K562 (cell line): ENCODE data around the gene THAP4. TPM values are rescaled to one million over a fixed set of nuclear protein-coding genes. Genes with fewer than 3 reads are reported as not detected.

Experiments used
- ATAC-seq: fragments of 200-7000 bp; cut with Tn5 transposase; 3 replicates; pipeline ENCODE4 v1.9.1; 2020; ENCODE audit warnings: moderate library complexity
- BruUV-seq: library from RNA; stranded (reverse); fragments of 400-500 nt; replicated peaks from 2 replicates; lab custom pipeline; 2021; lab: Mats Ljungman, UMichigan
- CTCF ChIA-PET: fragments of 300-600 bp; formaldehyde crosslinking; extraction: SDS; loops from one replicate; lab custom pipeline; 2021; ENCODE audit warnings: low intra/inter-chr PET ratio; lab: Yijun Ruan, JAX
- POLR2A ChIA-PET: fragments of 300-600, 350-650 bp; sonication (Branson Sonifier 250); formaldehyde crosslinking; extraction: SDS; loops from one replicate; lab custom pipeline; 2021; ENCODE audit warnings: antibody characterized with exemption, inconsistent platforms; lab: Yijun Ruan, JAX
- DNase-seq, 4 experiments: peaks; one replicate each; pipeline versions ENCODE4 v3.0.0 to v3.0.0-alpha.2; 2011 to 2018; ENCODE audit warnings: low spot score in 3 of 4, mixed read lengths in 3 of 4; ENCODE audit errors: extremely low read depth in 1 of 4
- FAIRE-seq: peaks from 2 replicates; lab custom pipeline; 2011; peaks lifted over from hg19 to GRCh38; lab: Jason Lieb, UNC
- H2AFZ ChIP-seq: 2 replicates; pipeline ENCODE4 v1.6.0; 2011; ENCODE audit warnings: low read depth, low read length, control low read depth, inconsistent platforms
- H3K27ac ChIP-seq: fragments of 200-600 bp; 3 replicates; pipeline ENCODE4 v1.8.0; 2011; ENCODE audit warnings: low read depth, mild to moderate bottlenecking, control low read depth, inconsistent platforms, low read length, moderate library complexity, mixed read lengths; ENCODE audit errors: extremely low read depth
- H3K27me3 ChIP-seq, 2 experiments: fragments of 300-600 bp in 1 of 2; 2 replicates in 1 of 2; 3 replicates in 1 of 2; pipeline versions ENCODE4 v1.6.0 to v1.8.0; 2011; ENCODE audit warnings: inconsistent platforms in 2 of 2, low read length in 2 of 2, mild to moderate bottlenecking in 1 of 2, mixed read lengths in 1 of 2, moderate library complexity in 1 of 2; ENCODE audit not compliant: control insufficient read depth in 2 of 2, insufficient read depth in 2 of 2
- H3K36me3 ChIP-seq: fragments of 300-600 bp; 3 replicates; pipeline ENCODE4 v1.8.0; 2011; ENCODE audit warnings: mild to moderate bottlenecking, low read length, inconsistent platforms; ENCODE audit not compliant: control insufficient read depth, insufficient read depth
- H3K4me1 ChIP-seq, 2 experiments: fragments of 200-600 bp in 1 of 2; replicated peaks in 1 of 2; 2 replicates in 1 of 2; 3 replicates in 1 of 2; pipeline versions ENCODE4 v1.5.1 to v1.8.0; 2011; ENCODE audit warnings: inconsistent platforms in 2 of 2, low read length in 2 of 2, mild to moderate bottlenecking in 1 of 2, mixed read lengths in 1 of 2, moderate library complexity in 1 of 2; ENCODE audit not compliant: control insufficient read depth in 2 of 2, insufficient read depth in 2 of 2
- H3K4me2 ChIP-seq: 2 replicates; pipeline ENCODE4 v1.6.1; 2011; ENCODE audit warnings: low read length, control low read depth, inconsistent platforms, mixed read lengths; ENCODE audit not compliant: insufficient read depth
- H3K4me3 ChIP-seq: fragments of 200-600 bp; sonication (generic), shearing (Covaris generic); 2 replicates; pipeline ENCODE4 v1.5.1; 2016; ENCODE audit warnings: control low read depth, inconsistent platforms
- H3K79me2 ChIP-seq: fragments of 200-600 bp; 3 replicates; pipeline ENCODE4 v1.8.0; 2011; ENCODE audit warnings: low read length, inconsistent platforms; ENCODE audit not compliant: control insufficient read depth, insufficient read depth
- H3K9ac ChIP-seq, 2 experiments: 2 replicates each; pipeline versions ENCODE4 v1.6.0 to v1.6.1; 2011; ENCODE audit warnings: low read depth in 2 of 2, low read length in 2 of 2, control low read depth in 1 of 2, inconsistent platforms in 1 of 2, mild to moderate bottlenecking in 1 of 2, mixed read lengths in 1 of 2; ENCODE audit not compliant: insufficient read depth in 1 of 2
- H3K9me1 ChIP-seq: one replicate; pipeline ENCODE4 v1.6.0; 2011; ENCODE audit warnings: inconsistent platforms, mild to moderate bottlenecking, low read length, moderate library complexity; ENCODE audit not compliant: control insufficient read depth, insufficient read depth
- H3K9me3 ChIP-seq: replicated peaks from 2 replicates; pipeline ENCODE4 v1.5.1; 2011; ENCODE audit warnings: low read depth, low read length, inconsistent platforms; ENCODE audit not compliant: control insufficient read depth, insufficient read depth
- H4K20me1 ChIP-seq: replicated peaks from 2 replicates; pipeline ENCODE4 v1.6.1; 2011; ENCODE audit warnings: low read length, inconsistent platforms, mixed read lengths; ENCODE audit not compliant: control insufficient read depth, insufficient read depth
- DPF2 ChIP-seq: fragments of 450-650 bp; IDR thresholded peaks from 2 replicates; pipeline ENCODE4 v1.6.1; 2016
- SMARCC2 ChIP-seq: fragments of 450-650 bp; IDR thresholded peaks from 2 replicates; pipeline ENCODE4 v1.6.1; 2017; ENCODE audit warnings: antibody characterized with exemption, moderate library complexity, mild to moderate bottlenecking, low read depth
- TBP ChIP-seq: optimal IDR thresholded peaks from 2 replicates; pipeline ENCODE3; 2011; ENCODE audit warnings: low read depth, low read length, improper control_type of control experiment
- ZNF140 ChIP-seq: fragments of 250-450 bp; sonication (Bioruptor Pico); IDR thresholded peaks from 2 replicates; pipeline ENCODE4 v1.8.0; 2021; ENCODE audit warnings: moderate library complexity, mild to moderate bottlenecking, inconsistent platforms
- ZNF586 ChIP-seq: fragments of 450-650 bp; formaldehyde crosslinking; conservative IDR thresholded peaks from 2 replicates; pipeline ENCODE4 v1.4.0; 2020; ENCODE audit warnings: mild to moderate bottlenecking, moderate library complexity
- WGBS: fragments of 100-300 bp; shearing (Covaris generic); methylation state at CpG from one replicate; pipeline ENCODE4 v1.1.6; 2016; ENCODE audit warnings: low coverage, mixed read lengths; ENCODE audit not compliant: insufficient coverage; ENCODE audit errors: missing lambda C conversion rate; 5-methylcytosine and 5-hydroxymethylcytosine counted together
- in situ Hi-C: fragments of 300-500 bp; cut with MboI; formaldehyde crosslinking; loops from 4 replicates; pipeline ENCODE4 v1.15.0; 2018; ENCODE audit warnings: inconsistent platforms, mixed read lengths
- intact Hi-C: fragments of 100-400 bp; cut with micrococcal nuclease; formaldehyde crosslinking; loops from 2 replicates; pipeline ENCODE4 v1.14.2; 2022
- polyA plus RNA-seq, 8 experiments: library from polyadenylated mRNA; depleted of rRNA in 4 of 8; stranded (reverse) in 5 of 8; unstranded in 3 of 8; fragments of >200 nt; fragmentation: Nextera tagmentation in 2 of 8; fragmentation: Illumina TruSeq in 1 of 8; extraction: Ambion mirVana in 2 of 8; extraction: Trizol in 1 of 8; gene quantifications; 2 replicates each; pipeline versions ENCODE4 v1.2.1 to v1.2.3, GENCODE V29; 2011 to 2014; ENCODE audit warnings: inconsistent platforms in 1 of 8, missing spikeins in 1 of 8
- total RNA-seq, 7 experiments: library from RNA; depleted of rRNA in 6 of 7; stranded (reverse); fragments of >200 nt in 6 of 7; fragmentation: Illumina TruSeq in 2 of 7; extraction: Trizol in 2 of 7; gene quantifications; 2 replicates each; pipeline versions ENCODE4 v1.2.1 to v1.2.3, GENCODE V29; 2011 to 2021; ENCODE audit warnings: low replicate concordance in 1 of 7
- TF ChIP-seq, protein P1 (sequence below): fragments of 200-600 bp; sonication (generic); IDR thresholded peaks from one replicate; pipeline ENCODE4 v1.6.1; 2012; ENCODE audit warnings: mild to moderate bottlenecking, low read depth, low read length, inconsistent platforms
- TF ChIP-seq, protein P2 (sequence below), 2 experiments: IDR thresholded peaks in 1 of 2; conservative IDR thresholded peaks in 1 of 2; 2 replicates each; pipeline ENCODE4 v1.6.1; 2016; ENCODE audit warnings: low read depth in 2 of 2, mild to moderate bottlenecking in 1 of 2, missing compliant biosample characterization in 1 of 2, missing genetic modification characterization in 1 of 2, moderate library complexity in 1 of 2

THAP4 gene
- total and polyA plus RNA-seq, 9 of the 15 experiments (the other 6 are each of a cell fraction or from before 2014, with no cell fraction given): 8.6 to 60.9 (median 43.9) TPM

DNA sequence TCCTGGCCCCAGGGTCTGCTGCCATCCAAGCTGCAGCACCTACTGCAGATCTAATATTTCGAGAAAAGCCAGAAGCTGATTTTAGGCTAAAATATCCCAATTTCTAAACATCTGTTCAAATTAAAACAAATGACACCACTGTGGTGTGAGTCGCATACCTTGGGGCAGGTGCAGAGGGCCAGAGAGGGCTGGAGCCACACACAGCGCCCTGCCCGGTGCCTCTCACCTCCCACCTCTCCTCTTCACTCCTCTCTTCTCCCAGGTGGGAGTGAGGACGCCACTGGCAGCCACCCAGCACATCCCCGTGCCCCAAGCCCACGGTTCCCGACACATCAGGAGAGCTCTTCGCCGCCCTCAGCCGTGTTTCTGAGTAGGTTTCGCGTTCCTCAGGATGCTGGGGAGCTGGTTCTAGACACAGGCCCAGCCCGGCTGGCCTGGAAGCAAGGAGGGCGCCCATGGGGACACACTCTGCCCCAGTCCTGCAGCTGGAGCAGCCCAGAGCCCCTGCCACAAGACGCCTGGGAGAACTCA is 21.4 kb downstream of the THAP4 start:
- no peak for ATAC-seq
- Histone ChIP-seq H3K4me2 (no peak overlapping the region), H3K4me3 (no peak overlapping the region), H3K79me2 (peaks cover 61% of the 10 kb centered on the region), H4K20me1 (peaks cover 8% of the 10 kb centered on the region; the same call in 1 of the 2 replicates), H3K9ac (peak overlapping the region in 1 of 2 experiments; percentile 79; a peak in 2 of 4 replicates), H3K4me1 (peaks cover 7 to 26% of the 10 kb centered on the region in 2 experiments; a peak in 4 of 5 replicates), H3K36me3 (peaks cover 33% of the 10 kb centered on the region; the same call in 2 of the 3 replicates), H3K9me3 (no peaks in the 10 kb centered on the region), H3K9me1 (no peaks in the 10 kb centered on the region), H3K27me3 (no peaks in the 10 kb centered on the region), H3K27ac (no peak overlapping the region), H2AFZ (no peak overlapping the region)
- 97% methylated on average over 7 of the region's 16 CpGs for WGBS
- intact Hi-C loops (no loop called here), in situ Hi-C loops (no loop called here)
- DNase-seq: no peak
- no peak for FAIRE-seq
- BruUV-seq: no TSS peak
- POLR2A ChIA-PET: interaction anchor here (0.5 to 0.9 kb wide), 2 partner anchors 22 to 38 kb away, joined by 3 read pairs; partner anchors contain the start of gene ATG4B
- CTCF ChIA-PET: no interaction called here
- TF ChIP-seq DPF2: no peak
- TF ChIP-seq, protein P1, sequence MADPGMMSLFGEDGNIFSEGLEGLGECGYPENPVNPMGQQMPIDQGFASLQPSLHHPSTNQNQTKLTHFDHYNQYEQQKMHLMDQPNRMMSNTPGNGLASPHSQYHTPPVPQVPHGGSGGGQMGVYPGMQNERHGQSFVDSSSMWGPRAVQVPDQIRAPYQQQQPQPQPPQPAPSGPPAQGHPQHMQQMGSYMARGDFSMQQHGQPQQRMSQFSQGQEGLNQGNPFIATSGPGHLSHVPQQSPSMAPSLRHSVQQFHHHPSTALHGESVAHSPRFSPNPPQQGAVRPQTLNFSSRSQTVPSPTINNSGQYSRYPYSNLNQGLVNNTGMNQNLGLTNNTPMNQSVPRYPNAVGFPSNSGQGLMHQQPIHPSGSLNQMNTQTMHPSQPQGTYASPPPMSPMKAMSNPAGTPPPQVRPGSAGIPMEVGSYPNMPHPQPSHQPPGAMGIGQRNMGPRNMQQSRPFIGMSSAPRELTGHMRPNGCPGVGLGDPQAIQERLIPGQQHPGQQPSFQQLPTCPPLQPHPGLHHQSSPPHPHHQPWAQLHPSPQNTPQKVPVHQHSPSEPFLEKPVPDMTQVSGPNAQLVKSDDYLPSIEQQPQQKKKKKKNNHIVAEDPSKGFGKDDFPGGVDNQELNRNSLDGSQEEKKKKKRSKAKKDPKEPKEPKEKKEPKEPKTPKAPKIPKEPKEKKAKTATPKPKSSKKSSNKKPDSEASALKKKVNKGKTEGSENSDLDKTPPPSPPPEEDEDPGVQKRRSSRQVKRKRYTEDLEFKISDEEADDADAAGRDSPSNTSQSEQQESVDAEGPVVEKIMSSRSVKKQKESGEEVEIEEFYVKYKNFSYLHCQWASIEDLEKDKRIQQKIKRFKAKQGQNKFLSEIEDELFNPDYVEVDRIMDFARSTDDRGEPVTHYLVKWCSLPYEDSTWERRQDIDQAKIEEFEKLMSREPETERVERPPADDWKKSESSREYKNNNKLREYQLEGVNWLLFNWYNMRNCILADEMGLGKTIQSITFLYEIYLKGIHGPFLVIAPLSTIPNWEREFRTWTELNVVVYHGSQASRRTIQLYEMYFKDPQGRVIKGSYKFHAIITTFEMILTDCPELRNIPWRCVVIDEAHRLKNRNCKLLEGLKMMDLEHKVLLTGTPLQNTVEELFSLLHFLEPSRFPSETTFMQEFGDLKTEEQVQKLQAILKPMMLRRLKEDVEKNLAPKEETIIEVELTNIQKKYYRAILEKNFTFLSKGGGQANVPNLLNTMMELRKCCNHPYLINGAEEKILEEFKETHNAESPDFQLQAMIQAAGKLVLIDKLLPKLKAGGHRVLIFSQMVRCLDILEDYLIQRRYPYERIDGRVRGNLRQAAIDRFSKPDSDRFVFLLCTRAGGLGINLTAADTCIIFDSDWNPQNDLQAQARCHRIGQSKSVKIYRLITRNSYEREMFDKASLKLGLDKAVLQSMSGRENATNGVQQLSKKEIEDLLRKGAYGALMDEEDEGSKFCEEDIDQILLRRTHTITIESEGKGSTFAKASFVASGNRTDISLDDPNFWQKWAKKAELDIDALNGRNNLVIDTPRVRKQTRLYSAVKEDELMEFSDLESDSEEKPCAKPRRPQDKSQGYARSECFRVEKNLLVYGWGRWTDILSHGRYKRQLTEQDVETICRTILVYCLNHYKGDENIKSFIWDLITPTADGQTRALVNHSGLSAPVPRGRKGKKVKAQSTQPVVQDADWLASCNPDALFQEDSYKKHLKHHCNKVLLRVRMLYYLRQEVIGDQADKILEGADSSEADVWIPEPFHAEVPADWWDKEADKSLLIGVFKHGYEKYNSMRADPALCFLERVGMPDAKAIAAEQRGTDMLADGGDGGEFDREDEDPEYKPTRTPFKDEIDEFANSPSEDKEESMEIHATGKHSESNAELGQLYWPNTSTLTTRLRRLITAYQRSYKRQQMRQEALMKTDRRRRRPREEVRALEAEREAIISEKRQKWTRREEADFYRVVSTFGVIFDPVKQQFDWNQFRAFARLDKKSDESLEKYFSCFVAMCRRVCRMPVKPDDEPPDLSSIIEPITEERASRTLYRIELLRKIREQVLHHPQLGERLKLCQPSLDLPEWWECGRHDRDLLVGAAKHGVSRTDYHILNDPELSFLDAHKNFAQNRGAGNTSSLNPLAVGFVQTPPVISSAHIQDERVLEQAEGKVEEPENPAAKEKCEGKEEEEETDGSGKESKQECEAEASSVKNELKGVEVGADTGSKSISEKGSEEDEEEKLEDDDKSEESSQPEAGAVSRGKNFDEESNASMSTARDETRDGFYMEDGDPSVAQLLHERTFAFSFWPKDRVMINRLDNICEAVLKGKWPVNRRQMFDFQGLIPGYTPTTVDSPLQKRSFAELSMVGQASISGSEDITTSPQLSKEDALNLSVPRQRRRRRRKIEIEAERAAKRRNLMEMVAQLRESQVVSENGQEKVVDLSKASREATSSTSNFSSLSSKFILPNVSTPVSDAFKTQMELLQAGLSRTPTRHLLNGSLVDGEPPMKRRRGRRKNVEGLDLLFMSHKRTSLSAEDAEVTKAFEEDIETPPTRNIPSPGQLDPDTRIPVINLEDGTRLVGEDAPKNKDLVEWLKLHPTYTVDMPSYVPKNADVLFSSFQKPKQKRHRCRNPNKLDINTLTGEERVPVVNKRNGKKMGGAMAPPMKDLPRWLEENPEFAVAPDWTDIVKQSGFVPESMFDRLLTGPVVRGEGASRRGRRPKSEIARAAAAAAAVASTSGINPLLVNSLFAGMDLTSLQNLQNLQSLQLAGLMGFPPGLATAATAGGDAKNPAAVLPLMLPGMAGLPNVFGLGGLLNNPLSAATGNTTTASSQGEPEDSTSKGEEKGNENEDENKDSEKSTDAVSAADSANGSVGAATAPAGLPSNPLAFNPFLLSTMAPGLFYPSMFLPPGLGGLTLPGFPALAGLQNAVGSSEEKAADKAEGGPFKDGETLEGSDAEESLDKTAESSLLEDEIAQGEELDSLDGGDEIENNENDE: no peak
- TF ChIP-seq TBP: no peak
- TF ChIP-seq, protein P2, sequence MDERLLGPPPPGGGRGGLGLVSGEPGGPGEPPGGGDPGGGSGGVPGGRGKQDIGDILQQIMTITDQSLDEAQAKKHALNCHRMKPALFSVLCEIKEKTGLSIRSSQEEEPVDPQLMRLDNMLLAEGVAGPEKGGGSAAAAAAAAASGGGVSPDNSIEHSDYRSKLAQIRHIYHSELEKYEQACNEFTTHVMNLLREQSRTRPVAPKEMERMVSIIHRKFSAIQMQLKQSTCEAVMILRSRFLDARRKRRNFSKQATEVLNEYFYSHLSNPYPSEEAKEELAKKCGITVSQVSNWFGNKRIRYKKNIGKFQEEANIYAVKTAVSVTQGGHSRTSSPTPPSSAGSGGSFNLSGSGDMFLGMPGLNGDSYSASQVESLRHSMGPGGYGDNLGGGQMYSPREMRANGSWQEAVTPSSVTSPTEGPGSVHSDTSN (CRISPR knock-in tag; IDR thresholded peaks at IDR 0.05; ENCODE audit: low read depth): no peak
- TF ChIP-seq, protein P2 (tag; conservative IDR thresholded peaks at IDR 0.05; ENCODE audit: low read depth): no peak
- no peak for TF ChIP-seq ZNF586 (CRISPR knock-in tag)
- TF ChIP-seq SMARCC2: no peak
- TF ChIP-seq ZNF140 (CRISPR knock-in tag): no peak
